HCT116 (cell line): ENCODE data around the gene MYH6. TPM values are rescaled to one million over a fixed set of nuclear protein-coding genes. Genes with fewer than 3 reads are reported as not detected.

Experiments
- ATAC-seq: fragments of 200-7000 bp; cut with Tn5 transposase; 2 replicates; pipeline ENCODE4 v1.9.1; 2020; ENCODE audit warnings: mild to moderate bottlenecking, moderate library complexity
- BruUV-seq: library from RNA; stranded (reverse); fragments of 400-500 nt; replicated peaks from 2 replicates; lab custom pipeline; 2021; lab: Mats Ljungman, UMichigan
- CTCF ChIA-PET: fragments of 300-600 bp; sonication (Branson Sonifier 250); formaldehyde crosslinking; loops from one replicate; lab custom pipeline; 2021; ENCODE audit warnings: antibody characterized with exemption; lab: Charles Lee
- POLR2A ChIA-PET: fragments of 300-600, 350-600 bp; sonication (Branson Sonifier 250); formaldehyde crosslinking; loops from one replicate; lab custom pipeline; 2021; ENCODE audit warnings: antibody characterized with exemption; lab: Charles Lee
- RAD21 ChIA-PET, 2 experiments: fragments of 300-600 bp; sonication (Branson Sonifier 250); formaldehyde crosslinking; loops; one replicate each; lab custom pipeline; 2023; ENCODE audit warnings: low total read pairs in 2 of 2; ENCODE audit not compliant: uncharacterized antibody in 2 of 2, unreplicated experiment in 2 of 2, low non-redundant PET in 1 of 2; lab: Charles Lee
- DNase-seq: peaks from one replicate; pipeline ENCODE4 v3.0.0-alpha.2; 2010; ENCODE audit warnings: low read depth, low spot score
- H2AFZ ChIP-seq: fragments of 200-600 bp; shearing (Covaris generic), sonication (generic); 2 replicates; pipeline ENCODE4 v1.6.1; 2017; ENCODE audit warnings: low read depth, mixed run types, mixed read lengths, antibody characterized with exemption, low read length; ENCODE audit not compliant: poor library complexity, severe bottlenecking
- H3K27ac ChIP-seq: 2 replicates; pipeline ENCODE4 v1.5.1; 2012; ENCODE audit warnings: low read depth, low read length
- H3K27me3 ChIP-seq: fragments of 200-600 bp; sonication (generic); 2 replicates; pipeline ENCODE4 v1.6.1; 2016; ENCODE audit warnings: mixed run types, low read length, mixed read lengths; ENCODE audit not compliant: insufficient read depth
- H3K36me3 ChIP-seq, 2 experiments: fragments of 200-500 bp in 1 of 2; fragments of 200-600 bp in 1 of 2; sonication (Bioruptor generic) in 1 of 2; sonication (generic) in 1 of 2; 2 replicates each; pipeline versions ENCODE4 v1.5.1 to v1.6.1; 2014 to 2016; ENCODE audit warnings: low read length in 2 of 2, inconsistent platforms in 1 of 2, mixed read lengths in 1 of 2, mixed run types in 1 of 2; ENCODE audit not compliant: insufficient read depth in 2 of 2, control insufficient read depth in 1 of 2
- H3K4me1 ChIP-seq, 2 experiments: fragments of 200-600 bp in 1 of 2; sonication (generic) in 1 of 2; 2 replicates each; pipeline versions ENCODE4 v1.5.1 to v1.6.1; 2012 to 2017; ENCODE audit warnings: low read length in 2 of 2, inconsistent platforms in 1 of 2, mild to moderate bottlenecking in 1 of 2, mixed read lengths in 1 of 2, mixed run types in 1 of 2, moderate library complexity in 1 of 2; ENCODE audit not compliant: insufficient read depth in 2 of 2, control insufficient read depth in 1 of 2
- H3K4me2 ChIP-seq: fragments of 200-600 bp; sonication (generic); 2 replicates; pipeline ENCODE4 v1.6.1; 2017; ENCODE audit warnings: mixed run types, low read length, mixed read lengths
- H3K4me3 ChIP-seq, 2 experiments: fragments of 200-600 bp in 1 of 2; sonication (generic) in 1 of 2; replicated peaks in 1 of 2; 2 replicates each; pipeline ENCODE4 v1.5.1; 2011 to 2016; ENCODE audit warnings: low read length in 2 of 2, control low read depth in 1 of 2, low read depth in 1 of 2, mild to moderate bottlenecking in 1 of 2, mixed read lengths in 1 of 2, mixed run types in 1 of 2
- H3K79me2 ChIP-seq: fragments of 200-600 bp; sonication (generic); 2 replicates; pipeline ENCODE4 v1.6.1; 2017; ENCODE audit warnings: mild to moderate bottlenecking, mixed run types, low read length, moderate library complexity, mixed read lengths; ENCODE audit not compliant: insufficient read depth
- H3K9ac ChIP-seq: fragments of 200-600 bp; sonication (generic); 2 replicates; pipeline ENCODE4 v1.6.1; 2016; ENCODE audit warnings: low read length, mixed read lengths
- H3K9me2 ChIP-seq: fragments of 200-600 bp; sonication (generic), shearing (Covaris generic); 2 replicates; pipeline ENCODE4 v1.6.1; 2017; ENCODE audit warnings: mixed run types, mild to moderate bottlenecking, moderate library complexity; ENCODE audit not compliant: insufficient read depth
- H3K9me3 ChIP-seq, 2 experiments: fragments of 200-500 bp in 1 of 2; fragments of 200-600 bp in 1 of 2; sonication (Bioruptor generic) in 1 of 2; sonication (generic) in 1 of 2; 2 replicates each; pipeline ENCODE4 v1.6.1; 2014 to 2017; ENCODE audit warnings: low read length in 2 of 2, mixed read lengths in 2 of 2, inconsistent platforms in 1 of 2, low read depth in 1 of 2, mild to moderate bottlenecking in 1 of 2, mixed run types in 1 of 2, moderate library complexity in 1 of 2; ENCODE audit not compliant: control insufficient read depth in 1 of 2, insufficient read depth in 1 of 2
- H4K20me1 ChIP-seq: fragments of 200-600 bp; sonication (generic), shearing (Covaris generic); 2 replicates; pipeline ENCODE4 v1.6.1; 2017; ENCODE audit warnings: mixed run types, mild to moderate bottlenecking, moderate library complexity; ENCODE audit not compliant: insufficient read depth
- ATF3 ChIP-seq: IDR thresholded peaks from 2 replicates; pipeline ENCODE4 v1.6.1; 2012
- CEBPB ChIP-seq: IDR thresholded peaks from 2 replicates; pipeline ENCODE4 v1.6.1; 2012; ENCODE audit warnings: low read depth
- ELF1 ChIP-seq: IDR thresholded peaks from 2 replicates; pipeline ENCODE4 v1.6.1; 2012; ENCODE audit warnings: low read depth, borderline replicate concordance
- EZH2phosphoT487 ChIP-seq: fragments of 200-600 bp; IDR thresholded peaks from 2 replicates; pipeline ENCODE4 v1.6.1; 2018; ENCODE audit warnings: antibody characterized with exemption, borderline replicate concordance
- JUND ChIP-seq: IDR thresholded peaks from 2 replicates; pipeline ENCODE4 v1.6.1; 2012
- MAX ChIP-seq: IDR thresholded peaks from 2 replicates; pipeline ENCODE4 v1.6.1; 2012
- POLR2A ChIP-seq: IDR thresholded peaks from 2 replicates; pipeline ENCODE4 v1.7.0; 2011; ENCODE audit warnings: borderline replicate concordance; ENCODE audit not compliant: insufficient read depth, insufficient read length; ENCODE audit errors: extremely low read depth
- POLR2AphosphoS5 ChIP-seq: IDR thresholded peaks from 2 replicates; pipeline ENCODE4 v1.6.1; 2011; ENCODE audit warnings: mild to moderate bottlenecking, low read depth, low read length, moderate library complexity
- REST ChIP-seq: IDR thresholded peaks from 2 replicates; pipeline ENCODE4 v1.6.1; 2012; ENCODE audit warnings: low read depth
- SIN3A ChIP-seq: IDR thresholded peaks from 2 replicates; pipeline ENCODE4 v1.6.1; 2012; ENCODE audit warnings: low read depth
- TCF7L2 ChIP-seq: IDR thresholded peaks from 2 replicates; pipeline ENCODE4 v1.7.0; 2011; ENCODE audit warnings: borderline replicate concordance, inconsistent platforms; ENCODE audit not compliant: insufficient read depth, insufficient read length; ENCODE audit errors: extremely low read depth
- YY1 ChIP-seq: IDR thresholded peaks from 2 replicates; pipeline ENCODE4 v1.6.1; 2011; ENCODE audit warnings: low read length, low read depth, moderate library complexity, mild to moderate bottlenecking; ENCODE audit not compliant: insufficient replicate concordance; ENCODE audit errors: extremely low read depth
- ZFX ChIP-seq: fragments of 450-650 bp; IDR thresholded peaks from 2 replicates; pipeline ENCODE4 v1.6.1; 2017
- ZNF274 ChIP-seq: fragments of 200-500 bp; sonication (Bioruptor generic); IDR thresholded peaks from 2 replicates; pipeline ENCODE4 v1.6.1; 2014; ENCODE audit warnings: mild to moderate bottlenecking, low read depth, low read length, inconsistent platforms
- intact Hi-C: fragments of 100-400 bp; cut with micrococcal nuclease; formaldehyde crosslinking; loops from 2 replicates; pipeline ENCODE4 v1.10.0; 2022
- total RNA-seq: library from RNA; stranded (reverse); gene quantifications from one replicate; pipeline ENCODE4 v1.2.1, GENCODE V29; 2021; ENCODE audit not compliant: unreplicated experiment

MYH6 gene
- total RNA-seq, 1 experiment from 2014 or later = not detected

GRCh38 chr14:23414906-23415820 is 7.1 kb upstream of the MYH6 start:
- TF ChIP-seq POLR2AphosphoS5 (no peak), JUND (no peak), POLR2A (no peak), MAX (no peak), YY1 (no peak), ZFX (no peak), SIN3A (no peak), EZH2phosphoT487 (no peak), ELF1 (no peak), ATF3 (no peak)
- H3K36me3 ChIP-seq = no peaks in the 10 kb centered on the region
- H3K4me3 ChIP-seq = no peak overlapping the region
- RAD21 ChIA-PET = no interaction called here
- intact Hi-C loops = no loop called here
- H3K4me2 ChIP-seq = no peak overlapping the region
- H2AFZ ChIP-seq = no peak overlapping the region
- no peaks in the 10 kb centered on the region for H4K20me1 ChIP-seq
- no peak overlapping the region for H3K27ac ChIP-seq
- no peaks in the 10 kb centered on the region for H3K79me2 ChIP-seq
- POLR2A ChIA-PET = no interaction called here
- H3K9me2 ChIP-seq = no peaks in the 10 kb centered on the region
- CTCF ChIA-PET = no interaction called here
- no peaks in the 10 kb centered on the region for H3K4me1 ChIP-seq
- H3K9me3 ChIP-seq = no peaks in the 10 kb centered on the region
- H3K27me3 ChIP-seq = no peaks in the 10 kb centered on the region; the same call in 1 of the 2 replicates
- H3K9ac ChIP-seq = no peak overlapping the region
- no TSS peak for BruUV-seq
- DNase-seq (no peak), ATAC-seq (no peak)

GRCh38 chr14:23414254-23414653 is 6.2 kb upstream of the MYH6 start:
- POLR2A ChIA-PET = no interaction called here

More at GRCh38 chr14:23414254-23414653, 6.2 kb upstream of the MYH6 start:
- RAD21 ChIA-PET = no interaction called here
- no TSS peak for BruUV-seq
- H3K27me3 ChIP-seq = no peaks in the 10 kb centered on the region; the same call in 1 of the 2 replicates
- H3K9ac ChIP-seq = no peak overlapping the region
- no peaks in the 10 kb centered on the region for H3K79me2 ChIP-seq
- no peak overlapping the region for H3K4me2 ChIP-seq
- no peaks in the 10 kb centered on the region for H3K9me2 ChIP-seq
- H4K20me1 ChIP-seq = no peaks in the 10 kb centered on the region
- H3K27ac ChIP-seq = no peak overlapping the region
- H2AFZ ChIP-seq = no peak overlapping the region
- ATAC-seq (no peak), DNase-seq (no peak)
- intact Hi-C loops = no loop called here
- CTCF ChIA-PET = no interaction called here
- no peaks in the 10 kb centered on the region for H3K4me1 ChIP-seq
- H3K4me3 ChIP-seq = no peak overlapping the region
- TF ChIP-seq ZNF274 (no peak), YY1 (no peak), REST (no peak), TCF7L2 (no peak), CEBPB (no peak)
- H3K9me3 ChIP-seq = no peaks in the 10 kb centered on the region
- no peaks in the 10 kb centered on the region for H3K36me3 ChIP-seq
